Measurements from ENCODE around the gene APOBEC3H. TPM values are rescaled to one million over a fixed set of nuclear protein-coding genes. Genes with fewer than 3 reads are reported as not detected.
A peak's percentile ranks its signal among the peaks of the same experiment; 100 is the strongest.

APOBEC3H gene
- total RNA-seq, 1 donor from 2014 or later = 0.32 TPM

DNA sequence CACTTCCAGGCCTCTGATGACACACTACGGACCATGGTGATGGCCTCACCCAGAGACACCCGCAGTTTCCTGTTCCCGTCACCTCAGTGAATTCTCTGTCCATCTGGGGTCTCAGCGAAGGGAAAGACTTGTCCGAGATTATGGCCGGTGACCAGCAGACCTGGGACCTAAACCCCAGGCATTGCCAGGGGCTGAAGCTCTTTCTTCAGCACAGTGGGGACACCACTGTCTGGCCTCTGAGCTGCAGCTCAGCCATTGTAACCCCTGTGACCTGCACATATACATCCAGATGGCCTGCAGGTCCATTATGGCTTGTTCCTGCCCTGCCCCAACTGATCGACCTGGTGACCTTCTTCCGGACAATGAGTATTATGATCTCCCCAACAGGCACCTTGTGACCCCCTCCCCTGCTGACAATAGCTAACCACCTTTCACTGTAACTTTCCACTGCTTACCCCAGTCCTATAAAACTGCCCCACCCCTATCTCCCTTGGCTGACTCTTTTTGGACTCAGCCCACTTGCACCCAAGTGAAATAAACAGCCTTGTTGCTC is 33.2 kb downstream of the APOBEC3H start:
- ATAC-seq (no peak), DNase-seq (ENCODE audit: missing footprints) (no peak)
- intact Hi-C loops (cut with DNase I) = no loop called here

DNA sequence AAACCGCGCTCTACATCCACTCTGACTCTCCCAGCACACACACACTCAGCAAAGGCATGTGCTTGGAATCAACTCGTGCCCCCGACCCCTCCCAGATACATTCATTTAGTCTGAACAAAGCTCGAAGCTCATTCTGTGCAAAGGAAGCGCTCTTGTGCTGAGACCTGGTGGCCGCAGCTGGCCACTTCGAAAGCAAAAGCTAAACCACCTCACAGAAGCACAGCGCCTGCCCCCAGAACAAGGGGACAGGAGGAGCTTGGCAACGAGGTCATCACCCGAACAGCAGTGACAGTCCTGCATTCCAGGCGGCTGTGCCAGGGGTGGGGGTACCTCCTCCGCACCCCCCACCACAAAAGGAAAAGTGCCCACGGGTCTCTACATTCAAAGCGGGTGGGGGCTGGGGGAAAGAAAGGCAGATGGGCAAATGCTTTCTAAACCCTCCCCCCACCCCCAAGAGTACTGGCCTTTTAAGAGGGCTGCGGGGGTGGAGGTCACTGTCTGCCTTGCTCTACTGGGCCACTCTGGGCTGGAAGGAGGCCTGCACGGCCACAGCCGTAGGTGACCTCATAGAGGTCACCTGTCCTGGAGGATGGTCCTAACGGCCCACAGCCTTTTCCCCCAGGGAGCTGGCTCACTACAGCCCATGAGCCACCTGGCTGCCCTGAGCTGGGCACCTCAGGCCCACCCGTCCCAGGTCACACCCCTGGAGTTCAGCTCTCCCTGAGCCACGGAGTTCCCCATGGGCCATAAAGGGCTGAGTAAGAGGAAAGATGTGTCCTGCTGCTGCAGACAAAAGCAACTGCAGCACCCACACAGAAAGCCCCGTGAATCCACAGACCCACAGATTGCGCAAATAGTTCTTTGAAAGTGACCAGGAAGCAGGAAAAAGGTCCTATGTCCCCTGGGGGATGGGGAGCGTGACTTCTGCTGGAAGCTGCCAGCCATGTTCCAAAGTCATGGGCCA is 34.1 kb downstream of the APOBEC3H start:
- no peak for DNase-seq (ENCODE audit: missing footprints)
- intact Hi-C loops (cut with DNase I) = no loop called here
- peak; percentile 23 for ATAC-seq

DNA sequence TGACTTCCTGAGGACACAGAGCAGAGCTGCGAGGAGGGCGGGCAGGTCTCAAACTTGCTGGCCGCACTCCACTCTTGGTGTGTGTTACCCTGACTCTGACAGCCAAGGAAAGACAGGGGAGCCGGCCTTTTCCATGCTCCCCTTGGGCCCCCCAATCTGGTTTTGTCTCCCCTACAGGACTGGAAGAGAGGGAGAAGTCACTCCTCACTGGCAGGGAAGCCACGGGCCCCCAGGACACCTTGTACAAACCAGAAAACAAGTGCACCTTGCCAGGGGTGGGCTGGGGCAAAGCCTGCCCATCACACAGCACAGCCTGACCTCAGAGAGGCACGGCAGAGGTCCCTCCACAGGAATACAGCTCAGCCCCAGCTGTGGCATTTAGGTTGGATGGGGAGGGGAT is 35.2 kb downstream of the APOBEC3H start:
- intact Hi-C loops (cut with DNase I) = no loop called here
- ATAC-seq (no peak), DNase-seq (ENCODE audit: missing footprints) (no peak)

DNA sequence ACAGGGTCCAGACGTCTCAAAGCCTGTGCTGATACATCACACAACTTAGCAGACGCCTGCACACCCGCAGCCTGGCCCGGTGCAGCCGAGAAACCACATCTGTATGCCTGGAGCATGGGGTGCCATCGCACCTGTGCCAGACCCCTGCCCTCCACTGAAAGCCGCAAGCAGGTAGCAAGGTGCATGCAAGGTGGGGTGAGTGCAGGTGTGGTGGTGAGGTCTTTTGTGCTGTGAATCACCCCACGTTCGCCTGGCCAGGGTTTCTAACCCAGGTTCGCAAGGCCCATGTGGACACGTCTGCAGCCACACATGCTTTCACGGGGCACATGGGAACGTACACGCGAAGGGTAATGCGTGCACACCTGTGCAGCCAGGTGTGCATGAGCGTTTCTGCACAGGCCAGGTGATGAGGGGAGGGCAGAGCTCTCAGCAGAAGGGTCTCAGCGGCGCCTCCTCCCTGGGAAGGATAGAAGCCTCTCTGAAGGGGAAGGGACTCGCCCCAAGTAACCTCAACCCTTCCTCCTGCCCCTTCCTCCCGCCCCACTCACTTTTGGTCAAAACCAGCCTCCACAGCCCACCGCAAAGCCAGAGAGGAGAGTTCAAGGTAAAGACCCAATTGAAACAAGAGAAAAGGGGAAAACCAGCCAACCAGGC is 36.0 kb downstream of the APOBEC3H start:
- ATAC-seq (no peak), DNase-seq (ENCODE audit: missing footprints) (no peak)
- intact Hi-C loops (cut with DNase I) = no loop called here

DNA sequence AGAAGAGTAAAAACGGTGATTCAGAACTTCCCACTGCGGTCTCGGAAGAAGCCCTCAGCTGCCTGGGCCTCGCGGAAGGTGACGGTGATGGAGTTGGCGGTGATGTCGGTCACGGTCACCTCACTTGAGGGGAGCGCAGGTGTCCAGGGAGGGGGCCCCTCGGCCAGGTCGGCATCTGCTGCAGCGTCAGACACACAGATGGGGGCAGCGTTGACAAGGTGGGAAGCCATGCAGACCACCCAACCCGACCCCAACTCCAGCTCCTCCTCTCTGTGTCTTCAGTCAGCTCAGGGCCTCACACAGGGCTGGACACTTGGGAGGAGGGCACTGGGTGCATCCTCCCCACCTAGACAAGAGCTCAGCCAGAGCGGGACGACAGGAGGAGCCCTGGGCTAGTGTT is 36.8 kb downstream of the APOBEC3H start:
- intact Hi-C loops (cut with DNase I) = no loop called here
- ATAC-seq = no peak
- DNase-seq (ENCODE audit: missing footprints) = no peak

DNA sequence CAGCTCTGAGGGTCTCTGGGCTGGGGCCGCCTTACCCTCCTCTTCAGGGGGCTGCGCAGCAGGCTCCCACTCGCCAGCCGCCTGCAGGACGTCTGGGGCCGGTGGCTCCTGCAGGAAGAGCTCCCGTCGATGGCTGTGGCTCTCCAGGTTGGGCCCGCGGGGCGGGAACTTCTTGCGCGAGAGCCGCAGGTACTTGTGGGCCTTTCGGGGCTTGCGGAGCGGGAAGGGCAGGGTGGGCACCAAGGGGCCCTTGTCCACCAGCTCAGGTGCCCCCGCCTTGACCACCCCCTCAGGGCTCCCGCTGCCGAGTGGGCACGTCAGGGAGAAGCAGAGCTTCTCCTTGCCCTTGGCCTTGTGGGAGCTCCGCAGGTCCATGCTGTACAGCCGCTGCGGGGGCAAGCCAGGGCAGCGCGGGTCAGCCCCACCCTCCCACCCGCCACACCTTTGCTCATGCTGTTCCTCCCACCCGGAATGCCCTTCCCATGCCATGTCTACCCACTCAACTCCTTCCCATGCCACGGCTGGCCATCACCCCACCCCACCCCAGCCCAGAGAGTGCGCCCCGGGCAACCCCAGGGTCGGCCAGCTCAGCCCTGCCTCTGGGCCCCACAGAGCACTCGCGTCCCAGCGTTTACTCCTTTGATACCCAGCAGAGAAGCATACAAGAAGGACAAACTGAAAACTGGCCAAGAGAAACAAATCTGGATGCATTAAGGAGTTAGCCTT is 37.5 kb downstream of the APOBEC3H start:
- intact Hi-C loops (cut with DNase I) = no loop called here
- DNase-seq (ENCODE audit: missing footprints) = no peak
- ATAC-seq = peak; percentile 2

DNA sequence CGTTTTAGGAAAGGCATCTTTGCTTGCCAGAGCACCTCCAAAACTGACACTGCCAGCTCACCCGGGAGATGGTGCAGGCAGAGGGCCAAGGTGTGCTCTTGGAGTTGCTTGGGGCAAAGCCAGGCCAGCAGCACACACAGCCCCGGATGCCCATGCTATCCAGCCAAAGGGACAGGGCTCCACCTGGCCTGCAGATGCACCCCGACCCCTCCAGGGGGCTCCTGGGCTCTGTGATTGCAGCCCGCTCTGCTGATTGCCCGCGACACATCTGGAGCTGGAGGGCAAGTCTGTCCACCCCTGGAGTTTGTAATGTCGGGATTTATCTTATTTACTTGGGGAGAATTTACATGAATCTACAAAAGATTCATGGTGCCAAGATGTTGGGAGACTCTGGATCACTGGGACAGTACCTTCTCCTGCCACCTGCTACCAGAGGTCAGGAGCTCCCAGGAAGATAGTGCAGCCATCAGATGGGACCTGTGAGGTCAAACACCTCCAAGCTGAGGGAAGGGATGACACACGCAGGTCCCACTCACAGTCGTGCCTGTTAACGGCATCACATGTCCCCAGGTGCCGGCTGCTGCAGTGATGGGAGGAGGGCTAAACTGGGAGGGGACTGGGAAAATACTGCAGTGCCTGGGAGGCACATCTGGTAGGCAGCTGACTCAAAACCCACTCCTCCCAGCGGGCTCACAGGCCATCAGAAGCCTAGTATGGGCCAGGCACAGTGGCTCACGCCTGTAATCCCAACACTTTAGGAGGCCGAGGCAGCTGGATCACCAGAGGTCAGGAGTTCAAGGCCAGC is 38.2 kb downstream of the APOBEC3H start:
- ATAC-seq (peak; percentile 61), DNase-seq (ENCODE audit: missing footprints) (no peak)
- intact Hi-C loops (cut with DNase I) = no loop called here

DNA sequence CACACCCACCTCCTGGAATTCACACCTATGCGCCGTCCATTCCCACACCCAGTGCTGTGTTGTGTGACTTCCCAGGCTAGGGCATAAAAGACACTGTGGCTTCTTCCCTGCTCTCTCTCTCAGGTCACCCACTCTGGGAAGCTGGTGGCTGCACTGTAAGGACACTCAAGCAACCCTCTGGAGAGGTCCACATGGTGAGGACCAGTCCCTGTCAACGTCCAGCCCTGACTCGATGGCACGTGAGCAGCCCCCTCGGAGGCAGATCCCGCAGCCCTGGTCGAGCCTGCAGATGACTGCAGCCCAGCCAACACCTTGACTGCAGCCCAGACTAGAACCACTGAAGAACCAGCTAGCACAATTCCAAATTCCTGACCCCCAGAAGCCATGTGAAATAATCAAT is 39.3 kb downstream of the APOBEC3H start:
- DNase-seq (ENCODE audit: missing footprints) (no peak), ATAC-seq (no peak)
- intact Hi-C loops (cut with DNase I) = no loop called here

DNA sequence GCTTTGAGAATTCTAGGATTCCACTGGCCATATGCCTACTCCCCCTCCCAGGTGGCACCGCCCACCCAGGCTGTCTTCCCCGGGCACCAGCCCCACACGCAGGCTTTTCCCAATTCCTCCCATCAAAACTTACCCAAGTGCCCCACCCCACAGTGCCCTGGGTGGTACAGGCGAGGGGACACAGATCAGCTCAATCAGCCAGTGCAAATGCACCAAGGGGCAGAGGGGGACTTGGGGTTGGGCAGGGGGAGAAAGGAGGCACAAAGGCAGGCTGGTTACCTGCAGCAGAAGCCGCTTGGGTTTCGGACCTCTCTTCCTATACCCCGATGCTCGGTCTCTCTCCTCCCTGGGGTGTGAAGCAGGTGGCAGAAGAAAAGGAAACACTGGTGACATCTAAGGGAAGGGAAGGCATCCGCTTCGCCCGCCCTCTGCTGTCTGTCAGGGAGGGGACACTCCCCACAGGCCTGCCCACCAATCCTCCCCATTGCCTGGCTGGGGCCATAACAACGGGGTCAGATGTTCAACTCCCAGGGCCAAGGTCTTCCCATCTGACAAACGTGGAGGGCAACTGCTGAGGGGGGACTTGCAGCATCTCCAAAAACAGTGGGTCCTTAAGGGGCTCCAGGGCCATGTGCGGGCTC is 41.4 kb downstream of the APOBEC3H start:
- intact Hi-C loops (cut with DNase I) = no loop called here
- ATAC-seq (no peak), DNase-seq (ENCODE audit: missing footprints) (no peak)

DNA sequence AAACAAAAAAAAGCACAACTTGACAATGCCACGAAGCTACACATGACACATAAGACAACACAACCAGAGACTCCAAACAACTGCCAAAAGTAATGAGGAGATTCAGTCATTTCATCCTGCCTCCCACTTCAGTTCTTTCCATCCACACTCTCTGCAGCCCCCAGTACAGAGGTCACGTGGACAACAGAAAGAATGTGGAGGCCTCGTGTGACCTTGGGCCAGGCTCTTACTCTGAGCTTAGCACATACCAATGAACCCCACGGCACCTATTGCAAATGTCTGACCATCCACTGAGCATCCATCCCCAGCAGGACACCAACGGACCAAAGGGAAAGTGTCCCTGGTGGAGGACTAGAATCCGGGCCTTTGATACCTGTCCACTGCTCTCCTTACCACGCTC is 42.9 kb downstream of the APOBEC3H start:
- ATAC-seq (no peak), DNase-seq (ENCODE audit: missing footprints) (no peak)
- intact Hi-C loops (cut with DNase I) = no loop called here

DNA sequence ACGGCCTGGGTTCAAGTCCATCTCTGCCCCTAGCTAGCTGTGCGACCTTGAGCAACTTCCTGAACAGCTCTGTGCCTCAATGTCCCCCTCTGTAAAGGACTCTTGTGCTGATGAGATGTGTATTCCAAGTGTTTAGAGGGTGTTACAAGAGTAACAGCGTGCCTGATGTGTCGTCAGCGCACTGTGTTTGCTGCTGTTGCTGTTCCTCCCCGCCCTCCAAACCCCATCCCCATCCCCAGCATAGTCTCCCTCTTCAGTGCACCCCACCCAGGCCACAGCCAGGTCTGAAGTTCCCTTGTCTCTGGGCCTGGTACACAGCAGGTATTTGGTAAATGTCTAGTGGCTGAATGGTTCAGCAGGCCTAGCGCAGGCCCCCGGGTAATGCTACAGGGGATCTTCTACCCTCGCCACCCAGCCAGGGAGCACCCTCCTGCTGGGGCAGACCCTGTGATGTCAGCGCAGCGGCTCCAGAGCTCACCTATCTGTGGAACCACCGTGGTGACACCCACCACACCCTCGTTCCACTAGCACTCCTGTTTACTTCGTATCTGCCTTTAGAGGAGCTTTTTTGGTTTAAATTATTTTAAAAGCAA is 45.1 kb downstream of the APOBEC3H start:
- ATAC-seq (no peak), DNase-seq (ENCODE audit: missing footprints) (no peak)
- intact Hi-C loops (cut with DNase I) = no loop called here

DNA sequence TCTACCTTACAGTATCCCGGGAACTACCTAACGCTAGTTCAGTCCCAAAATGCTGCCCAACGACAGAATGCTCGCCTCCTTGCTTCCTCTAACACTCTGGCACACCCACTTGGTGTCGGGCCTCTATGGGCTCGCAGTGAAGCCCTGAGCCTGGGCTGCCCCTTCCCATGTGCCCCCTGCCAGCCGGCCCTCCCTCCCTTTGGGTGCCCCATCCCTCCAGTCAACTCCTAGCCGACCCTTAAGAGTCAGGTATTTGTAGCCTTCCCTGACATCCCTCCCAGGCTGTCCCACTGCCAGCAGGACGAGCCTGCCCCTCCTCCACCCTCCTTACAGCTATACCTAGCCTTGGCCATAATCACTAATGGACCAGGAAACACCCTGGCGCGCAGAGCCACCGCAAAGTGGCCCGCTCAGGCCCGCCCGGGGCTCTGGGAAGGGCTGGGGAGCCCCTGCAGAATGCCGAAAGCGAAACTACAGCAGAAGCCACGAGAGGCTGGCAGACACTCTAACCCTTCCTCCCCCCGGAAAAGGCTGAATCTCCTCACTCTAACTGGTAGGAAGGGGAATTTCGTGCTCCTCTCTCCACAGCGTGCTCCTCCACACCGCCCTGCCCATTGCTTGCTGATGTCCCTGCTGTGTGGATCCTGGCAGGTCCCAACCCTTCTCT is 47.2 kb downstream of the APOBEC3H start:
- intact Hi-C loops (cut with DNase I) = no loop called here
- no peak for DNase-seq (ENCODE audit: missing footprints)
- ATAC-seq = no peak

DNA sequence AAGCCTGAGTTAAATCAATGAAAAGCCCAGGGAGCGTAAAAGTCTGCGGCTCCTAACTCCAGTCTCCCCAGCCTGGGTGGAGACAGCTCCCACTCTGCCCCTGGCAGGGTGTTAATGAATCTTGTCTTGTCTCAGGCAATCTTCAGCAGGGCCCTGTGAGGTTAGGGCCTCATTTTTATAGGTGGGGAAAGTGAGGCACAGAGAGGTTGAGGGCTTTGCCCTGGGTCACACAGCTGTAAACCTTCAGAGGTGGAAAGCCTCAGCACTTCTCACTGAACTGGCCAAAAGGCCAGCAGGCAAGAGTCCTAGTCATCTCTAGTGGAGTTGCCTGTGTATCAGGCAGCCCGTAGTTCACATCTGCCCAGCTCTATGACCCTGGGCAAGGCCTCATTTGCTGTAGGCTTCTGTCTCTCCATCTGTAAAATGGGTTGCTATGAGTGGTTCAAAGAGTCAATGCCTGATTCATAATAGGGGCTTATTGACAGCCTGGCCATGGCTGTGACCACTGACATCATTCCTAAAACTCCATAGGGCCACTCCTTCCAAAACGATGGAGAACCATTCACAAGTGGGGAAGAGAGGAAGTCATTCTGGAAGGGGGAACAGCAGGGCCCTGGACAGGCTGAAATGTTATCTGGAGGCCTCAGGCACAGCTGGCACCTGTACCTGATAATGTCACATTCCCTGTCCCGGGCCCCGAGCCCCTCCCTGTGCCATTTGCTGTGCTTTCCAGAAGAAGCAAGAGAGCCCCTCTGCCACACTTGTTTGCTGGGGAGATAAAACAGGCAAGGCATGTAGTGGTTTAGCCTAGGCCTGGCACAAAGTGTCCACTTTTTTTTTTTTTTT is 49.4 kb downstream of the APOBEC3H start:
- intact Hi-C loops (cut with DNase I) = no loop called here

DNA sequence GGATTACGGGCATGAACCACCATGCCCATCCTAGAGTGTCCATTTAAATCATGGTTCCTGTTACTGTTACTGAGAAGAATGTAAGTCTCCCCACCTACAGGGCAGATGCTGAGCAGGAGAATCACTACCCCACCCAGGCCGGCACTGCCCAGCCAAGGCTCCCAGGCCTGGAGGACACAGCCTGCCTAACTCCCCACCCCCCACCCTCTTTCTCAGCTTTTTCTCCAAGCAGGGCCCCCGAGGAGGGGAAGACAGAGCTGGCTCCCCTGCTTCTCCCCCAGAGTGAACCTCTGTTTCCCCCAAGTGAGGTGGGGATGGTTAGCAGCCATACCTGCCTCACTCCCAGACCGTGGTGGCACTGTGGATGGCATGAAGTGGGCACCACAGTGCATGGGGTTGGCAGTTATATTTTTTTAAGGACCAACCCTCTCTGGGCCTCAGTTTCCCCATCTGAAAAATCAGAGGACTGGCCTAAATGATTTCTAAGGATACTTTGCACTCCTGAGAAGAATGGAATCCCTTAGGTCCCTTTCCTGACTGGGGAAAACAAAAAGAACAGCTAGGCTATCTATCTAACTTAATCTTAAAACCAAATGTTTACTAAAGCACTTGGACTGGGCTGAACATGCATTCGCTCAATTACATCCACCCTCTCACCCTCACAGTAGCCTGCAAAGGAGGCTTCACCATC is 50.4 kb downstream of the APOBEC3H start:
- DNase-seq (ENCODE audit: missing footprints) = no peak
- intact Hi-C loops (cut with DNase I) = no loop called here
- no peak for ATAC-seq

More for the DNA sequence above, 49.4 kb downstream of the APOBEC3H start:
- ATAC-seq (no peak), DNase-seq (ENCODE audit: missing footprints) (no peak)

DNA sequence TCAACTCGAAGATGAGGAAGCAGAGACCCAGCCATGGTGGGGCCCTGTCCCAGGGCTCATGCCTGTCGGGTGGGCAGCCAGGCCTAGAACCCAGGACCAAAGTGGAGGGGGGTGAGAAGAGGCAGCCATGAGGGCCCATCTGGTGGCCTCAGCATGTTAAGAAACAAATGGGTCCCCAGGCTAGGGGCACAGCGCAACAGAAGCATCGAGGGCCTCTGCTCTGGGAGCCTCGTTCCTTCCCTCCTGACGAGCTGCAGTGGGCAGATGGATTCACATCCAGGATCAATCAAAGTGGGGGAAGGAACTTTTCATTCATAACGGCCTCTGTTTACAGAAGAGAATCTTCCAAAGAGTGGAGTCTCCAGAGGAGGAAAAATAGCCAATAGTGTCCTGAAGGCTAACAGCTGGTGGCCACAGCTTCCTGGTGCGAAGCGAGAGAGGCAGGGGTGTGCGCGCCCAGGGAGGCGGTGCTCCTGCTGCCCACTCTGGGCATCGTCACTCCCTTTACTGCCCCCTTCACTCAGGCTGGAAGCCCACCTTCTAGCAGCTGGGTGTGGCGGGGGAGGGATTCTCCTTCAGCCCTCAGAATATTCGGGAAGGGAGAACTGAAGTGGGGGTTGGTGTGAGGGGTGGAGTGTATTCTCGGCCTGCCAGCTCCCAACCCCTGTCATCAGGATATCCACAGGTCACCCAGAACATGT is 51.1 kb downstream of the APOBEC3H start:
- DNase-seq (ENCODE audit: missing footprints) (no peak), ATAC-seq (no peak)
- intact Hi-C loops (cut with DNase I) = no loop called here

Data from Right ventricle myocardium inferior (tissue), 1 donor.